GM19023 (cell line): ENCODE data around the gene ICAM4.

Experiments used
- ATAC-seq: cut with Tn5 transposase; IDR thresholded peaks from one replicate; pipeline ENCODE4 v1.9.1; 2021; ENCODE audit warnings: mild to moderate bottlenecking, moderate library complexity; ENCODE audit not compliant: unreplicated experiment

Gene ICAM4

GRCh38 chr19:10317045-10317856 is 30.5 kb downstream of the ICAM4 start:
- ATAC-seq: no peak

GRCh38 chr19:10317857-10318462 is 31.2 kb downstream of the ICAM4 start:
- no peak for ATAC-seq

DNA sequence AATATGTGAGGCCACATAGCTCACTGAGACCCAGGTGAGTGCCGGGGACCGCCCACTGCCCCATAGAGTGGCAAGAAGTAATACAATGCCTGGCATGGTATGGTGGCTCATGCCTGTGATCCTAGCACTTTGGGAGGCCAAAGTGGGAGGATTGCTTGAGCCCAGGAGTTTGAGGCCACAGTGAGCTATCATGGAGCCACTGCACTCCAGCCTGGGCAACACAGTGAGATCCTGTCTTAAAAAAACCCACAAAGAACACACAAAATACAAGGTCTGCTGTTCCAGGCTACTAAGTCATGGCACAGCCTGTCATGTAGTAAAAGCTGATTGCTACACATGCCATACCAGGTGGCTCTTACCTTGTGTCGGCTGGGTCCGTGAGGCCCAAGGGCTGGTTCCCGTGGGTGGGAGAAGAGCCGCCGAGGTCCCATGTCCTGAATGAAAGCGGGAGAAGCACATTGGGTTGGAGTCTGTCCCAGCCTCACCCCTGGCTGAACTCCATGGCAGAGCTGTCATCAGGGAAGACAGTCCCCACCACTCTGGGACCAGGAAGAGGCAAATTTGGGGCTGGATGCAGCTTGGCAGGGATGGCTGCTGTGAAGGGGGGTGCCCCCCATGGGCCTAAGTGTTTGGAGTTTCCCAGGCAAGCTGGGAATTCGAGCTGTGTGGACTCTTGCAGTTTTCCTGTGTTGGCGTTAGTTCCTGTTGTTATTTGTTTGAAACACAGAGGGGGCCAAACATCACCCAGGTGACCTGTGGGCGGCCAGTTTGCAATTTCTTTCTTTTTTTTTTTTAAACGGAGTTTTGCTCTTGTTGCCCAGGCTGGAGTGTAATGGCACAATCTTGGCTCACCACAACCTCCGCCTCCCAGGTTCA is 32.3 kb downstream of the ICAM4 start:
- ATAC-seq: no peak

GRCh38 chr19:10320602-10321416 is 34.1 kb downstream of the ICAM4 start:
- no peak for ATAC-seq

GRCh38 chr19:10321417-10321797 is 34.7 kb downstream of the ICAM4 start:
- ATAC-seq: no peak

DNA sequence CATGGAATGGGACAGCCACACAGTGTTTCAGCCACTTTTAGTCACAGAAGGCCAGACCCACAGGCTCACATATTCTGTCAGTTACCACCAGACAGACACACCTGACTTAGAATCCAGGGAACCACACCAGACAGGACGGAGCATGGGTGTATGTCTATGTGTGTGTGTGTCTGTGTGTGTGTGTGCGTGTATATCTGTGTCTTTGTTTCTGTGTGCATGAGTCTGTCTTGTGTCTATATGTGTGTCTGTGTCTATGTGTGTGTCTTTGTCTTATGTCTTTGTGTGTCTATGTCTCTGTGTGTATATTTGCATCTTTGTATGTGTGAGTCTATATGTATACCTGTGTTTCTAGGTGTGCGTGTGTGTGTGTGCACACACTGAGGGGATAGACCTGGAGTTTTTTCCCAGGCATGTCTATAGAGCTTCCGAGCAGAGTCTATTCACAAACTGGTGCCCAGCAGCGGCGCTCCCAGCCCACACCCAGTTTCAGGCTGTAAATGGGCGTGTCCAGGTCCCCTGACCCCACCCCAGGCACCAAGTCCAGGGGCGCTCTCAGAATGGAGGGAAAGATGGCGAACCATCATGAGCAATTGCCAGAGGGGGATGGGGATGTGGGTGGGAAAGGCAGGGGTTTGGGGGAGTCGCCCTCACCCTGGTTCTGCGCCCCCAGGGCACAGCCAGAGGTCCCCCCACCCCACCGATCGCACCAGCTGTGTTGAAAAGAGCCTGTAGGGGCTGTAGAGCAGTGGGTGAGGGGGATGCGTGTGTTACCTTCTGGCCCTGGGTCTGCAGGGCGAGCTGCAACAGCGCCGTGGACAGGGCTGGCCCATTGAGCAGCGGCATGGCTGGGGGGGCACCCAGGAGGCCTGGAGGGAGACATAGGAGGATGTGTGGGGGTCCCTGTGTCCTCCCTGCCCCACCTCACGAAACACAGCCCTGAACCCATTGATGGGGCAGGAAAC is 35.4 kb downstream of the ICAM4 start:
- ATAC-seq: no peak

DNA sequence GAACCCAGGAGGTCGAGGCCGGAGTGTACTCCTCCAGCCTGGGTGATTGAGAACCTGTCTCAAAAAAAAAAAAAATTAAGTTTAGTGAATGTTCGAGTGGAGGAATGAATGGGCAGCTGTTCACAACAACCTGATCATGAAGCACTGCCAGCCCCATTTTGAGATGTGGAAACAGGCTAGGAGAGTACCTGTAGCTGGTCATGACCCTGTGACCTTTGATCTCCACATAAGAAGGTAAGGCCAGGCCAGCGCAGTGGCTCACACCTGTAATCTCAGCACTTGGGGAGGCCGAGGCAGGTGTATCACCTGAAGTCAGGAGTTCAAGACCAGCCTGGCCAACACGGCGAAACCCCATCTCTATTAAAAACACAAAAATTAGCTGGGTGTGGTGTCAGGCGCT is 39.0 kb downstream of the ICAM4 start:
- ATAC-seq: no peak

GRCh38 chr19:10327793-10328192 is 41.0 kb downstream of the ICAM4 start:
- no peak for ATAC-seq

- ATAC-seq: no peak
These were observed 42.0 kb downstream of the ICAM4 start for GRCh38 chr19:10328558-10329429.

DNA sequence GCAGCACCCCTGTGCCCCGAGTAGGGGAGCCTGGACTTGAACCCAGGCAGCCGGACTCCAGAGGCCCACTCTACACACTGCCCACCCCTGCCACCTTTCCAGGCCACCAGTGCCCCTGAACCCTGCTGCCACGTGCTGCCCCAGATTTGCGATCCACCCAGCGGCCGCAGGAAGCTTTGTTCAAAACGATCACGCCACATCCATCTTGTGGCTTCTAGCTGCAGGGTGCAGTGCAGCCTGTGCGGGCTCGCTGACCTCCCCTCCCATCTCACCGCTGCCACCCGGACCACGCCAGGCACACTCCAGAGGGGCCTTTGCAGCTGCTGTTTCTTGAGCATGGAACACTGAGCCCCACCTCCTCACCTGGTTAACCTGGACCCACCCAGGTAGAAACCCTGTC is 42.8 kb downstream of the ICAM4 start:
- ATAC-seq: no peak

DNA sequence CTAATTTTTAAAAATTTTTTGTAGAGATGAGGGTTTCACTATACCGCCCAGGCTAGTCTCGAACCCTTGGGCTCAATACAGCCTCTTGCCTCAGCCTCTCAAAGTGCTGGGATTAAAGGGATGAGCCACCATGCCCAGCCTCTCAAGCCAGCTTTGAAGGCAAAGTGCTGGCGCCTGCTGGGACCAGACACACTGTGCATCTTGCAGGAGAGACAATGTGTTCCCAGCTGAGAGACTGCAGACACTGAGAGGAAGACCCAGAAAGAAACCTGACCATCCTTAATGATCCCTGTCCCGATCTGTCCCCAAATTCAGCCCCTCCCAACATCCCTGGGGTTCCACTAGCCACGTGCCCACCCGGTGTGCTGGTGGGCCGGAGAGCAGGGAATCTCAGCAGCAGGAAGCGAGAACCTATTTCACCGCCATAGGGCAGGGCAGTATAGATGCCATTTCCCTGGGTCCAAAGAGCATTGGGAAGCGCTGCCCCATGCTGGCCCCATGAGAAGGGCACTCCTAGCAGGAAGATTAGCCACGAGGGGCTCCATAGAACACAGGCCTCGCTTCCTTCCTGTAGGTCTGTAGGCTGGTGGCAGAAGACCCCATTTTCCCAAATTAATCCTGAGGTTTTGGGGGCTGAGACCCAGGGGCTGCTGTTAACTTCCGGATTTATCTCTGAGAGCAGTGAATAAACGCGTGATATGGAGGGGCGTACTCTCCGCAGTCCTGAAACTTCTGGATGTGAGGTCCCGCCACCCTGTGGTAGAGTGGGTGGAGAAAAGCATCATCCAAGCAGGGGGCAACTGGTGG is 45.6 kb downstream of the ICAM4 start:
- ATAC-seq: no peak

DNA sequence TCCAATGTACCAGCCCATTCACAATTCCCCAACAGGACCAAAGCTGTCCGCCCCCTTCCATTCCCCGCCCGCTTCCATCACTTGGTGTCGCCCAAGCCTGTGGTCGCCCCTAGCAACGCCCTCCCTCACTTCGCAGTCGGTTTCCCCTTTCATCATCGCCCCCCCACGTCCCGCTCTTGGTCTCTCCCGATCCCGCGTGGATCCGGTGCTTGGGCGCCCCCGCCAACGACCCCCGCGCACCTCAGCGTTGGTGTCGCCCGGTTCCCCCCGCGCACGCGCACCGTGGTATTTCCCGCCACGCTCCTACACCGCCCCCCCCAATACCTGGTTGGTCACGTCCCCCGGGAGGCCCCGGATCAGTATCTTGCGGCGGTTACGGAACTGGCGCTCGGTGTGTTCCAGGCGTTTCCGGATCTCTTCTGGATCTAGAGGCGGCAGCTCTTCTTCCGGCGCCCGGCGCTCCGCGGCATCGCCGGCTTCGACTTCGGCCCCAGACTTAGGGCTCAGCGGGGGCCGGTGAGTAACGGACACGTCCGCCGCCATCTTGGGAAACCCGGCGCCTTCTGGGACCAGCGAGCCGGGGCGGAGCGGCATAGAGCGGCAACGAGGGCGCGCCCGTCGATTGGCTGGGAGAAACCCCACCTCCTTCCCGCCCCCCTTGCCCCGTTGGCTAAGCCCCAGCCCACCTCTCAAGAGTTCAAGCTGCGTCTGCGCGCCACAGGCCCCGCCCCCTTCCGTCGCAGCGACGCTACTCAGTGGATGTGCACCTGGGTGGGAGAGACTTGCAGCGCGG is 46.4 kb downstream of the ICAM4 start, which contains the start of gene RAVER1:
RAVER1 (minus strand) TSS at position 565 of the 793 bp plus-strand sequence; CDS start at position 543, 22 bp downstream.
- ATAC-seq: peak; percentile 84

GRCh38 chr19:10333758-10334587 is 47.2 kb downstream of the ICAM4 start:
- peak; percentile 6 for ATAC-seq

GRCh38 chr19:10334588-10335351 is 48.0 kb downstream of the ICAM4 start:
- no peak for ATAC-seq

- no peak for ATAC-seq
These were observed 48.7 kb downstream of the ICAM4 start for GRCh38 chr19:10335352-10335985.
